Activated CD8-positive, alpha-beta memory T cell treated with anti-CD3 and anti-CD28 coated beads, Interleukin-2, amount 50 U/mL, for 24 hours (primary cell): ENCODE data around the gene RECQL5.

Experiments
- DNase-seq: peaks from one replicate; pipeline ENCODE4 v3.0.0-alpha.2; 2020; ENCODE audit errors: extremely low read depth

RECQL5 gene

DNA sequence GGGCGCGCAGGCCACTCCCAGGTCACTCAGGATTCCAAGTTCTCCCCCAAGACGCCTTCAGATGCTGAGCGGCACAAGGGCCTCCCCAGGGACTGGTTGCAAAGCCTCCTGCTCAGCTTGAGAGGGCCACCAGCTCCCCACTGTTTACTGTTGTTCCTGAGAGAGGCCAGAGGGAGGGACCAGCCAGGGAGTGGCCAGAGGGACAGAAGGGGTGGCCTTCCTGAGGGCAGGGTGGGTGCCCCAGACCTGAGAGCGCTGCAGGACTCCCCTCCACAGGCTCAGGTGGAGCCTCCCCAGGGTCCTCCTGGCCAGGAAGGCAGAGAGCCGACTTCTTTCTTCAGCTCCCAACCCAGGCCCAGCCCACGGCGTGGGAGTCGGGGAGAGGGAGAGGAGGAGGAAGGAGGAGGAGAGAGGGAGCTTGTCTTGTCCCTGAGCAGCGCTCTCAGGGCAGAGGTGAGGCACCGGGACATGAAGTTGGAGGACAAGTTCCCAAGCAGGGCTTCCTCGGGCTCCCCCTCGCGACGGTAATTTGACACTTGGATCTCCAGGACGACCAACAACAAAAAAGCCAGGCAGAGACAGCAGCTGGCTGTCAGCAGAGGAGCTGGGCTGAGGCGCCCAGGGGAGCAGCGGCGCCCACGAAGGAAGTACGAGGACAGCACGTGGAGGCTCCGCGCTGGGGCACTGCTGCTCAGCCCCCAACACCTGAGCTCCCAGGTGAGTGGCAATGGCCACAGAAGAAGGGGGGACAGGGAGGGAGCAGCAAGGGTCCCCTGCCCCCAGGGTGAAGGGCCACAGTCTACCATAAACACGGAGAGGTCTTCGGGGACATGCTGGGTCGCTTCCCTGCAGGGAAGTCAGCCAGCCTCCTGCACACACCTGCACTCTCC is 33.2 kb downstream of the RECQL5 start:
- no peak for DNase-seq

DNA sequence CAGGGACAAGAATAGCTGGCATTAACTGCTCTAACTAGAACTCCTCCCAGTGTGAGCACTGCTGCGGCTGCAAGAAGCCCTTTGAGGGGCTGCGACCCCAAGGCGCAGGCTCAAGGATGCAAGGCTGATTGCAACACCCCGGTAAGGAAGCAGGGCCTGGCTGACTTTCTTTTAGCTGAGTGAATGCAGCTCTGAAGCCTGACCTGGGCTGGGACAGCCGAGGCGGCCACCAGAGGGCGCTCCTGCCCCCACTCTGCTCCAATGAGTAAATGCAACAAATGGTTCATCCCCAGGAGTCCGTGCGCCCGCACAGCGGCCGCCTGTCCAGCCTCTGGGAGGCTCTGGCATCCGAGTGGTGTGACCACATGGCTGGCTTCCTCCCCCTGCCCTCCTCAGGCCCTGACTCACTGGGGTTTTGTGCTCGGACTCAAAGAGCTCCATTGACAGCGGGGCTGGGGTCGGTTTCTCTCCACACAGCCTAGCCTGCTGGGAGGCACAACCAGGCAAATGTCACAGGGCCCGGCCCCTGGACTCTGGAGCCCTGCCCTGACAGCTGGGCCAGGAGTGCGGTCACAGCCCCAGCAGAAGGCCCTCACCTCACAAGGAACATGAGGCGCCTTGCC is 34.0 kb downstream of the RECQL5 start, which contains the start of gene SMIM5:
Gene SMIM5 (plus strand): TSS at position 572 of the 623 bp plus-strand sequence. CDS start 6,768 bp downstream, outside the sequence.
- DNase-seq: peak; percentile 44

DNA sequence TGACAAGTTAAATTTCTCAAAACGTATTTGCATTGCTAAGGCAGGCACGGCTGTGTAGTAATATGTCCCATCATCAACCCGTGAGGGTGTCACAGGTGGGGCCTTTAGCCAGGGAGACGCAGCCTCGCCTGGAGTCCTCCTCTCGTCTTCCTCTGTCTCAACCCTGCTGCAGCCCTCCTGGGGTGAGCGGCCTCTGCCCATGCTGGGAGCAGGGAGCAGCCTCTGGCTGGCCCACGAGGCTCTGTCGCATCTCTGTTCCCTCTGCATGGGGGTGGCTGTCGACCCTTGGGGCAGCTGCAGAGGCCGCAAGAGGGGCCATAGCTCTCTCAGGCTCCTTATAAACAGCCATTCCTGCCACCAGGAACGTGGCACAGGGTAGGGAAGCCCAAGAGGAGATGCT is 34.5 kb downstream of the RECQL5 start:
- no peak for DNase-seq

DNA sequence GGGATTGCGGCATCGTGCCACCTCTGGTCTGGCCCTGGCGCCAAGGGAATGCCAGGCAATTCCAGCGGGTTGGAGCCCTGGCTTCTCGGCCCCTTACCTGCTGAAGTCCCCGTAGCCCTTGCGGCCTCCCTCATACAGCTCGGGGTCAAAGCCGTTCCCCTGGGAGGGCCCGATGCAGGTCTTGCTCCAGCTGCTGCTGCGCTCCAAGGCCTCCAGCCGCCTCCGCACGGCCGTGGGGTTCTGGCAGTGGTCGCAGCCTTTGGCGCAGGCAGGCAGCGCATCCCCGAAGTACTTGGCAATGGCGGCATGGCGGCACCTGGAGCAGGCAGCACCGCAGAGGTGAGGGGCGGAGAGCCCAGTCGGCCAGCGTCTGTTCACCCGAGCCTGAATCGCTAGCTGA is 35.6 kb downstream of the RECQL5 start:
- DNase-seq: no peak

DNA sequence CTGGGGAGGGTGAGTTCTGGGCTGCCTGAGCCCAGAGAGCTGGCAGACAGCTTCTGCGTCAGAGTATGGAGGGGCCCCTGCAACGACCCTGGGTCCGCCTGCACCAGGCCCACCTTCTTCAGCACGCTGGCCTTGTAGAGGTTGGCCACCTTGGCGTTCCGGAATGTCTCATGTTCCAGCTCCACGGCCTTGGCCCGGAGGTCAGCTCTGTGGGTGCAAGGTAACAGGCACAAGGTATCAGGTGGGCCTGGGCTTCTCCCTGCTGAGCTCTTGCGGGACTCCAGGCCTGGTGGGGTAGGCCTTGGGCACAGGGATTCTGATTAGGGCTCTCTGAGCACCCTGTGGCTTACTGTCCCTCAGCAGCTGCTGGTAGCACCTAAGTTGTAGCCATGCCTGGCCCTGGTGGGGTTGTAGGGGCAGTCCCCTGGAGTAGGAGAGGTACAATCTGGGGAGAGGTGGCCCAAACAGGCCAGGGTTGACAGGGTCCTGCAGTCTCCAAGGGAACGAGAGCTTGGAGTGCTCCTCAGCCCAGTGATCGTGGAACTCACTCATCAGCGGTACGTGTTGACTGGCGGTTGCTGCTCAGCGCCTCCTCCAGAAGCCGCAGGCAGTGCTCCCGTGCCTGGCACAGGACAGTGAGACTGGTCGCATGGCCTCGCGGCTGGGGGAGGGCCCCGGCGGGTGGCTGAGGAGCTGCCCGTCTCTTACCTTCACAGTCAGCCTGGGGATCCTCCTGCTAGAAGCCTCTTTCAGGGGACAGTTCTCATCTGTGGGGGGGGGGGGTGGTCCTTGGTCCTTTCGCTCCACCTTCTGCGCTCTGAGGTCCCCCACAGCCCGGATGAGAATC is 36.7 kb downstream of the RECQL5 start:
- no peak for DNase-seq

DNA sequence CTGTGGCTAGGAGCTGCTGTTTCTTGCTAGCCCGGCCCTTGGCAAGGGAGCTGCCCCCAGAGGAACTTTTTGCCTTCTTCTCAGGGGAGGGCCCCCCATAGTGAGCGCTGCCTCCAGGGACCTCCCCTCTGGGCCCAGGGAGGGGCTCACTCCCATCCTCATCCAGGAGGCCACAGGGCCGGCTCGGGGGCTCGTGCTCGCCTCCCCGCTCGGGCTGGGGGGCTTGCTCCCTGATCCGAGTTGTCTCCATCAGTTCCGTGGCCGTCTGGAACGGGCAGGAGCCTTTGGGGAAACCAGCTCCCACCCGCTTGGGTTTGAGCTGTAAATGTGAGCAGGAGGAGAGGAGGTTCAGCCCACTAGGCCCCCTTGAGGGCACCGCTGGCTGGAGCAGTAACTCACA is 37.8 kb downstream of the RECQL5 start:
- DNase-seq: no peak

DNA sequence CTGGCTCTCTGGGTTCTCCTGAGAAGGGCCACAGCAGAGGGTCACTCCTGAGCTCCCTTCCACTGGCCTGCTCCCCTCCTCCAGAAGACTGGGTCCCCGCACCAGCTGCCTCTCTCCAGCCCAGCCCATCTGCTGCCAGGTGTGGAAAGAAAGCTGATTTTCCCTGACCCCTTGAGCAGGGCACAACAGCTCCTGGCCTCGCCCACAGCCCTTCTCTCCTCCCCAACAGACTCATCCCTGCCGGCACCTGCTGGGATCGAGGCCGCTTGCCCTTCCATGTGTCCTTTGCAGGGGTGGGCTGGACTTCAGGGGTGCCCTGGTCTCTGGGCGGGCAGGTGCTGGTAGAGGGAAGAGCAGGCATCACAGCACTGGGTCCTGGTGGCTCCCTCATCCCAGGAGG is 38.5 kb downstream of the RECQL5 start:
- no peak for DNase-seq

DNA sequence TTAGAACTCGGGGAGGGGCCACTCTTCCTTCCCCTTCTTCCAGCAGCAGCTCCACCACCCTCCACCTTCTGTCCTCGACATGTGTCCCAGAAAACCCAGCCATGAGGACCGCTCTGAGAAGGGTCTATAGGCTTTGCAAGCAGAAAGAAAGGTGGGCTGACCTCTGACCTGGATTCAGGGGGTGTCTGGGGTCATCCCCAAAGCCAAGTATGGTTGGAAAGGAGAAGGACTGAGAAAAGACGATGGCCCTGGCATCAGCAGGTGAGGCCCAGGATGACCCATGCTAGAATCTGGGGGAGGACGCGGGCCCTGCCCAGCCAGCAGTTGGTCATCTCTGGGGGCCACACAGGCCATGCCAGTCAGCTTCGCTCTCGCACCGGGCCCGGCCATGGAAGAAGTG is 39.9 kb downstream of the RECQL5 start:
- no peak for DNase-seq

DNA sequence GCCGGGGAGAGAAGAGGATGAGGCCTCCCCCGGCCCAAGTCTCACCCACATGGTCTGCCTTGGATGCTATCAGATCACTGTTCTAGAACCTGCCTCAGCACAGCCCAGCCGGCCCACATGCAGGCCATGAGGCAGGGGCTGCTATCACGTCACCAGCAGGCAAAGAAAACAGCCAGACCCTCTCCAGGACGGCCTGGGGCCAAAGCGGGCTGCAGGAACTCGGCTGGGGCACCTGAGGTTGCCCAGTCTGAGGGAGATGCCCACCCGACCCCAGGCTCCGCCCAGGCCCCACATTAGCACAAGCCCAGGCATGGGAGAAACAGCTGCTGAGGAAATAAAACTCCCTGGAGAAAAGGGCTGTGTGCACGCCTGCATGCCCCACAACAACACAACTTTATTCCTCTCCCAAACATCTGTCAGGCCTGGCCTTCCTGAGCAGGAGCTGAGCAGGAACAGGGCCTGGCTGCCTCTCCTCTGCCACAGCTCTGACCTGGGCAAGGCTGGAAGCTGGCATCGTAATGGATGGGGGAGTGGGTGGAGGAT is 40.4 kb downstream of the RECQL5 start:
- no peak for DNase-seq

DNA sequence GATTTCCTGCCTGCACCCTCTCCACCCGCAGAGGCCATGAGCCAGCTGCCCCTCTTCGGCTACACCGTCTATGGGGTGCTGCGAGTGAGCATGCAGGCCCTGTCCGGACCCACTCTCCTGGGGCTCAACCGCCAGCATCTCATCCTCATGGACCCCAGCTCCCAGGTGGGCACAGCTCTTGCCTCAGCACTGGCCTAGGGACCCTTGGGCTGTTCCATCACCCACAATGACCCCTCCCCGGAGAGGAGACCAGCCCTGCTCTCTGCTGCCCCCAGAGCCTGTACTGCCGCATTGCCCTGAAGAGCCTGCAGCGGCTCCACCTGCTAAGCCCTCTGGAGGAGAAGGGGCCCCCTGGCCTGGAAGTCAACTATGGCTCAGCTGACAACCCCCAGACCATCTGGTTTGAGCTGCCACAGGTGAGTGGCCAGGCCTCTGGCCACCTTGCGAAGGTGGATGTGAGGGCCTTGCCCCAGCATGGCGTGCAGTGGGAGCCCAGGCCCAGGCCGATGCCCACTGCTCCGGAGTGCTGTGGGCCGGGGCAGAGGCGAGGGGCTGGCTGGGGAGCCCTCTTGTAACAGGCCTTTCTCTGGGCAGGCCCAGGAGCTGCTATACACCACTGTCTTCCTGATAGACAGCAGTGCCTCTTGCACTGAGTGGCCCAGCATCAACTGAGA is 41.0 kb downstream of the RECQL5 start:
- DNase-seq: no peak

DNA sequence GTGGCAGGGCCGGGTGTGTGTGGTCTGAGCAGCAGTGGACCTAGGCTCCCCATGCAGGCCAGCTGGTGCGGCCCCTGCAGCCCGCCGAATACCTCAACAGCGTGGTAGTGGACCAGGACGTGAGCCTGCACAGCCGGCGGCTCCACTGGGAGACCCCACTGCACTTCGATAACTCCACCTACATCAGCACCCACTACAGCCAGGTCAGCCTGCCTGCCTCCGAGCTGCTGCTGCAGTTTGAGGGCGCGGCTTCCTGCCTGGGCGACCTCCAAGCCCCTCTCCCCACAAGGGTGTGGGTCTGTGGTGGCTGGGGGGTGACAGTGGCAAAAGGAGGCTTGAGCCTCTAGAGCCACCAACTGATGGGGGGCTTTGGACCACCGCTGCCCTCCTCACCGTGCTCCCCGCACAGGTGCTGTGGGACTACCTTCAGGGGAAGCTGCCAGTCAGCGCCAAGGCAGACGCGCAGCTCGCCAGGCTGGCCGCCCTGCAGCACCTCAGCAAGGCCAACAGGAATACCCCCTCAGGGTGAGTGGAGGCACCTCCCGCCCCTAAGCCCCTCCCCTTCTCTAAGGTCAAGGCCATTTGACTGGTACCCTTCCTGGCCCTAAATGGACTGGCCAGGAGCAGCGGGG is 42.1 kb downstream of the RECQL5 start:
- DNase-seq: no peak

DNA sequence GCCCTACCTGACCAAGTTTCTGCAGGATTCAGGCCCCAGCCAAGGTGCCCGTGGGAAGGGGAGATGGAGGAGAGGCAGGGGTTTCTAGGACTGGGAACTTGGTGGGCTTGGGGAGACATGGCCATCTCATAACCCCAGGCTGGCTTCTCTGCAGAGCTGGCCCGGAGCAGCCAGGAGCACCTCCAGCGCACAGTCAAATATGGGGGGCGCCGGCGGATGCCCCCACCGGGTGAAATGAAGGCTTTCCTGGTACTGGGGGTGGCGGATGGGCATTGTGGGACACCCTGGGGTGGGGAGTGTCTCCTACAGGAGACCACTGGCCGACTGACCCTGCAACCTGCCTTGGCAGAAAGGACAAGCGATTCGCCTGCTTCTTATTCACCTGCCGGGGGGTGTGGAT is 42.9 kb downstream of the RECQL5 start:
- no peak for DNase-seq

DNA sequence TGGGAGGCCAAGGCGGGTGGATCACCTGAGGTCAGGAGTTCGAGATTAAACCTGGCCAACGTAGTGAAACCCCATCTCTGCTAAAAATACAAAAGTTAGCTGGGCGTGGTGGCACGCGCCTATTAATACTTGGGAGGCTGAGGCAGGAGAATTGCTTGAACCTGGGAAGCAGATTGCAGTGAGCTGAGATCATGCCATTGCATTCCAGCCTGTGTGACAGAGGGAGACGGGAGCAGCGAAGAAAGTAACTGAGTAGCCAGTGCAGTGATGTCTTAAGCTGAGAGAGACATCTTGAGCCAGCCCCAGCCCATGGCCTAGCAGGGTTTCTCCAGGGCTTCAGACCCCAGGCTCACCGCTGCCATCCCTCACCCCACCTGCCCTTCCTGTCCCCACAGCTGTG is 43.6 kb downstream of the RECQL5 start:
- DNase-seq: no peak

DNA sequence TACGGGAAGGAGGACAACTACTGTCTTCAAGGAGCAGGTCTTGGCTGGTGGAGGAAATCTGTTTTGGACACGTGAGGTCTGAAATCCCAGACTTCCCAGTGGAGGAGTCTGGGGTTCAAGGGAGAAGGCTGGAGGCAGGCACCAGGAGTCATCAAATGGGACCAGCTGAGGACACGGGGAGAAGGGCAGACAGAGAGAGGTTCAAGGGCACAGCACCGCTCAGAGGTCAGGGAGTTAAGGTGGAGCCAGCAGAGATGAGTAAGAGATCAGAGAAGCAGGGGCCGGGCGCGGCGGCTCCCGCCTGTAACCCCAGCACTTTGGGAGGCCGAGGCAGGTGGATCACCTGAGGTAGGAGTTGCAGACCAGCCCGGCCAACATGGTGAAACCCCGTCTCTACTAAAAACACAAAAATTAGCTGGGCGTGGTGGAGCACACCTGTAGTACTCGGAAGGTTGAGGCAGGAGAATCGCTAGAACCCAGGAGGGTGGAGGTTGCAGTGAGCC is 44.1 kb downstream of the RECQL5 start:
- no peak for DNase-seq

DNA sequence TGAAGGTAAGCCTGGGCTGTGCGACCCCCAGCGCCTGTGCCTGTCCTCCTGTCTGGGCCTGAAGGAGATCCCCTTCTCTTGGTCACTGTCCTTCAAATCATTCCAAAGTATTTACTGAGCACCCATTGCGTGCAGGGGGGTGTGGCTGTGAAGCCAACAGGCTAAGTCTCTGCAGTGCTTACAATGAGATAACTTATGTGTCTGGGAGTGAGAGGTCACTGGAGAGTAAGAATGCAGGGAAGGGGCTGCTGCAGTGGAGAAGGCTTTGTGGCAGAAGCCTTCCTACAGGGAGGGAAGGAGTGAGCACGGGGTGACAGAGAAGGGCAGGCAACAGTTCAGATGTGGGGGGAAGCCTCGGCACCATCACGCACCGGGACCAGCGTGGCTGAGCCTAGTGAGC is 44.9 kb downstream of the RECQL5 start:
- no peak for DNase-seq

DNA sequence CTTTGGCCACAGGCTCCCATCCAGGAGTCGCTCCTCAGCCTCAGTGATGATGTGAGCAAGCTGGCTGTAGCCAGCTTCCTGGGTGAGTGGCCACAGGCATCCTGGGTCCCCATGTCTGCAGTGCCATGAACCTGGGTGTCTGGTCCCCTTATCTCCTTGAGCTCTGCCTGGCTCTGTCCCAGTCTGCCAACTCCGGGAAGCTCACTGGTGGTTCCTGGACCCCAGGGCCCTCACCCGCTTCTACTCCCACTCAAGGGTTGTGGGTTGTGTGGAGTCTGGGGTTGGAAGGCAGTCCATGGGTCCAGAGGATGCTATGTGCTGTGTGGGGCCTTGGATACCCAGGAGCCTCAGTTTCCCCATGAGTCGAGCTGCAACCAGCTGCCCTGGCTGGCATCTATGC is 45.5 kb downstream of the RECQL5 start:
- no peak for DNase-seq

DNA sequence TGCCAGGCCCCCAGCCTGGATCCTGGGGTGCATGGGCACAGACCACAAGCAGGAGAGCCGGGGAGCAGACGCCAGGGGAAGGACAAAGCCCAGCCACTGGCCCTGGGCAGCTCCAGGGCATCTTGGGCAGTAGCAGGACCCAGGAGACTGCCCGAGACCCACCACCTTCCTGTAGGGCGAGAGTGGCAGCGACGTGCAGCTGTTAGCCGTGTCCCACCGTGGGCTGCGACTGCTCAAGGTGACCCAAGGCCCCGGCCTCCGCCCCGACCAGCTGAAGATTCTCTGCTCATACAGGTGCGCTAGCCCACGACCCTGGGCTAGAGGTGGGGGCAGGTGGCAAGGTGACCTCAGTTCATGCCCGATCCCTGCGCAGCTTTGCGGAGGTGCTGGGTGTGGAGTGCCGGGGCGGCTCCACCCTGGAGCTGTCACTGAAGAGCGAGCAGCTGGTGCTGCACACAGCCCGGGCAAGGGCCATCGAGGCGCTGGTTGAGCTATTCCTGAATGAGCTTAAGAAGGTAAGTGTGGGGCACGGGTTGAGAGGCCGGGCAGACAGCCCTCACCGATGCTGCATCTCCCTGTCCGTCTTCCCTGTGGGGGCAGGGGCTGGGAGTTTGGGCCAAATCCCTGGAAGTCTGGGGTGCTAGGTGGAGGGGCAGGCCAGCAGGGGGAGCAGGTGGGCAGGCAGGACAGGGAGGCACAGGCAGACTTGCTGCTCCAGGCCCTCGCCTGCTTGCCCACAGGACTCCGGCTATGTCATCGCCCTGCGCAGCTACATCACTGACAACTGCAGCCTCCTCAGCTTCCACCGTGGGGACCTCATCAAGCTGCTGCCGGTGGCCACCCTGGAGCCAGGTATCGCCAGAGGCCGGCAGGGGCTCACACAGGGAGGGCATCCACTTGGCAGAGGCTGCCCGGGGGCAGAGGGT is 47.2 kb downstream of the RECQL5 start:
- DNase-seq: no peak

DNA sequence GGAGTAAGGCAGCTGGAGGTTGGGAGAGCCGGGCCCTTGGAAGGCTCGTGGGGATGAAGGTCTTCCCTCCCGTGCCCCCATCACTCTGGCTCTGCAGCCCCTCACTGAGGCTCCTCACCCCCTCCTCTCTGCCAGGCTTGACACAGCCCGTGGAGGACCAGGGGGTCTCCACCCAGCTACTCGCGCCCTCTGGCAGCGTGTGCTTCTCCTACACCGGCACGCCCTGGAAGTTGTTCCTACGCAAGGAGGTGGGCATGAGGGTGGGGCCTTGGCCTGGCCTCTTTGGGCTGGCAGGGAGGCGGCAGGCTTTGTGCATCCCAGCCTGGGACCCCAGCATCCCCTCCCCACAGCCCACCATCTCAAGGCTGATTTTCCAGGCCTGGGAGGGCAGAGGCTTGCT is 49.3 kb downstream of the RECQL5 start:
- no peak for DNase-seq

DNA sequence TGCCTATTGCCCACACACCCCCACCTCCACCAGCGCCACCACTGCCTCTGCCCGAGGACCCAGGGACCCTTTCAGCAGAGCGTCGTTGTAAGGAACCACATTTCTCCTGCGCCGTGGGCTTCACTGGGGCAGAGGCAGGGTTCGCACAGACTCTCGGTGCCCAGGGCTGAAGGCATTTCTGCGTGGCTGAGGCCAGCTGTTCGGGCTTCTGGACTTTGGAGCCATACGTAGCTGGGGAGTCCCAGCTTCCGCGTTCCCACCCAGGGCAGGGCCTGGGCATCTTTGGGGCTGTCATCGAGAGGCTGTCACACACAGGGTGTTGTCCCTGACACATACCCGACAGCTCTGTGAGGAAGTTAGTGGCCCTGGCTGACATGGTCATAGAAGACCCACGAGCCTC is 49.7 kb downstream of the RECQL5 start:
- DNase-seq: no peak
